Stimulated activated naive CD4-positive, alpha-beta T cell (primary cell): ENCODE data around the gene CACNA1F.
A peak's percentile ranks its signal among the peaks of the same experiment; 100 is the strongest.

Source experiments
- DNase-seq, 6 experiments: peaks; one replicate each; lab custom pipeline; 2025; lab: John Stamatoyannopoulos, UW

CACNA1F gene

DNA sequence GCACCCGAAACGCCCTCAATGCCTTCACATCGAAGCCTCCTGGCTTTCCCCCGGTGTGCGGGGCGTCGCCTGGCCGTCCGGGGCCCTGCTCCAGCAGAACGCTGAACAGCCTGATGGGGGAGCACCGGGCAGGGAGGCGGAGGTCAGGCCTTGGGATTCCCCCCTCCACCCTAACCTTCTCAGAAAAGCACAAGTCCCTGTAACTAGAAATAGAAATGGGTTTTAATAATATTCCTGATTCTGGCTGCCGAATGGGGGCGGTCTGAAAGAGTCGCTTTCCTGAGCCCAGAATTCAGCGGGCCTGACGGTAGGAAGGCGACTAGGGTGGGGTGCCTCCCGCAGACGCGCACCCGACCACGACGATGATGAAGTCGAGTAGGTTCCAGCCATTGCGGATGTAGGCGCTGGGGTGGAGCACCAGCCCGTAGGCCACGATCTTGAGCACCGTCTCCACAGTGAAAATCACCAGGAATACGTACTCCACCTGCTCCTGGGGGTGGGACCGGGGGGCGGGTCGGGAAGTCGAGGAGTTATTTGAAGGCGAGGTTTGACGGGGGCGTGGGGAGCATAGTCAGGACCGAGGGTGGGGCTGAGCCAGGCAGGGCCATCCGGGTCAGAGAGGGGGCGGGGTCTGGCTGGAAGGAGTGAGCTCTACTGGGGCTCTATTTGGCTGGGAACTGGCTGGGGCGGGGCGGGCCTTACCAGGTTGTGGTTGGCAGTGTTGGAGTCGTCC, 2.5 kb downstream of the CACNA1F start:
- peak; percentile 6 to 49 (median 38) for DNase-seq

DNA sequence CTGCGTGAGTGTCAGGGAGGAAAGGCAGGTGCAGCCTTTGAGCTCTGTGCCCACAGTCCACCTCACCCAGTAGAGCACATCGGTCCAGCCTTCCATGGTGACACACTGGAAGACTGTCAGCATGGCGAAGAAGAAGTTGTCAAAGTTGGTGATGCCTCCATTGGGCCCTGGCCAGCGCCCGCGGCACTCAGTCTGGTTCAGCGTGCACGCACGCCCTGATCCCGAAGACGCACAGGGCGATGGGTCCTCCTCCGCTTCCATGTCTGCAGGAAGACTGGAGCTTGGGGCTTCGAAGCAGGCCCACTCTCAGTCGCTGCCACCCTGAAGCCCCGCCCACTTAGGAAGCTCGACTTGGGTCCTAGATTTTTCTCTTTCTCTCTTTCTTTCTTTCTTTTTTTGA, 5.0 kb downstream of the CACNA1F start:
- DNase-seq: no peak

DNA sequence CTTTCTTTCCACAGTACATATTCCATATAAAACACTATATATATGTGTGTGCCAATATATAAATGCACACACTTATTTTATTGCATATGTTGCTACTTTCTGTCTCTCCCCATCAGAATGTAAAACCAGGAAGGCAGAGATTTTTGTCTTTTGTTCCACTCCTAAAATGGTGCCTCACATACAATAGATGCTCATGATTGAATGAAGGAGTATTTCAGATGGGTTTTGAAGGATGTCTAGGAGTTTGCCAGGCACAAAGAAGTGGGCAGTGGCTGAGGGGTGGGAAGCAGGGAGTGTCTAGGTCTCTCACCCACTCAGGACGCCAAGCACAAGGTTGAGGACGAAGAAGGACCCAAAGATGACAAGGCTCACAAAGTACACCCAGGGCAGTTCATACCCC, 5.4 kb downstream of the CACNA1F start:
- DNase-seq: no peak

DNA sequence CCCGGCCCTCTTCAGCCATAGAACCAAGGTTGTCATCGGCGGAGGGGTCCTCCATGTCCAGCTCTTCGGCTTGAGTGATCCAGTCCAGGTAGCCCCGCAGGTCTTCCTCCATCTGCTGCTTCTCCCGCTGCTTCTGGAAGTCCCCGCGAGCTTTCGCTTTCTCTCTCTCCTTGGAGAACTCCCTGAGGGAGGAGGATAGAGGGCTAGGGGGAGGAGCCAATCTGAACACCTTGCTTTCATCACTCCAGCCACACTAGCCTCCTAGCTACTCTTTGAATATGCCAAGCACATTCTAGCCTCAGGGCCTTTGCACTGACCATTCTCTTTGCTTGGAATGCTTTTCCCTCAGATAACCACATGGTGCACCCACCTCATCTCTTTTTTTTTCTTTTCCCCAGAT, 6.2 kb downstream of the CACNA1F start:
- DNase-seq: no peak

DNA sequence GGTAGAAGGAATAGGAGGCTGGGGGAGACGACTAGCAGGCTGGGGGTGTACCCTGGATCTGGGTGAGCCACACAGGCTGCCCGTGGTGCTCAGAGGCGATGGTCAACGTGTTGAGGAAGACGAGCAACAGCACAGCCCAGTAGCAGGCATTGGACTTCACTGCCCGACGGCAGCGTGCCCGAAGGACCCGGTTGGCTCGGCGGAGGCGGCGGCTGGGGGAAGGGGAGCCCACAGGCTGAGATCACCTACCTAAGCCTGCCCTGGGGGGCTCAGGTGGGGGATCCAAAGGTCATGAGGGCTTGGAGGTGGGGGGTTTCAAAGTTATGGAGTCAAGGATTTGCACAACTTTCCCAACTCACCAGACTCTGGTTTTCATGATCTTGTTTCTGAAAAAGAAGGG, 7.3 kb downstream of the CACNA1F start:
- no peak for DNase-seq

DNA sequence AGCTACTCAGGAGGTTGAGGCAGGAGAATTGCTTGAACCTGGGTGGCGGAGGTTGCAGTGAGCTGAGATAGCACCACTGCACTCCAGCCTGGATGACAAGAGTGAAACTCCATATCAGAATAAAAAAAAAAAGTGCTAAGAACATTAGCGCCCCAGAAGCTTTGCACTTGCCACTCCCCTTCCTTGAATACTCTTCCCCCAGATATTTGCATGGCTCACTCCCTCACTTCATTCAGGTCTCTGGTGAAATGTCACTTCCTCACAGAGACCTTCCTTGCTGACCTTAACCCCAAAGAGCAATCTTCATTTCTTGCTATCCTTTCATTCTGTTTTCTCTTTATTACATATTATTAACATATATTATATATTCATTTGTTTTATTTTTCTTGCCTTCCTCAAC, 11.3 kb downstream of the CACNA1F start:
- DNase-seq: no peak

DNA sequence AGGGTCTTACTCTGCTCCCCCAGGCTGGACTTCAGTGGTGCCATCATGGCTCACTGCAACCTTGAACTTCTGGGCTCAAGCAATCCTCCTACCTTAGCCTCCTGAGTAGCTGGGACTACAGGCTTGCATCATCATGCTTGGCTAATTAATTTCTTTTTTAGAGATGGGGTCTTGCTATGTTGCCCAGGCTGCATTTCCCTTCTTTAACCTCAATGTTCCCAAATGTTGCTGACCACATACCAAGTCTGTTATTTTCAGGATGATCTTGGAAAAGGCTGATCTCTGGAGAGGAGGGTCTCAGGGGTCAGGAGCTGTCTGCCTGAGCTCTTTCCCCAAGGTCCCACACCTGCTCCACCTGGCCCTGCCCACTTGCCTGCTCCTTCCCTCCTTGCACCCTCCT, 13.0 kb downstream of the CACNA1F start:
- DNase-seq: no peak

DNA sequence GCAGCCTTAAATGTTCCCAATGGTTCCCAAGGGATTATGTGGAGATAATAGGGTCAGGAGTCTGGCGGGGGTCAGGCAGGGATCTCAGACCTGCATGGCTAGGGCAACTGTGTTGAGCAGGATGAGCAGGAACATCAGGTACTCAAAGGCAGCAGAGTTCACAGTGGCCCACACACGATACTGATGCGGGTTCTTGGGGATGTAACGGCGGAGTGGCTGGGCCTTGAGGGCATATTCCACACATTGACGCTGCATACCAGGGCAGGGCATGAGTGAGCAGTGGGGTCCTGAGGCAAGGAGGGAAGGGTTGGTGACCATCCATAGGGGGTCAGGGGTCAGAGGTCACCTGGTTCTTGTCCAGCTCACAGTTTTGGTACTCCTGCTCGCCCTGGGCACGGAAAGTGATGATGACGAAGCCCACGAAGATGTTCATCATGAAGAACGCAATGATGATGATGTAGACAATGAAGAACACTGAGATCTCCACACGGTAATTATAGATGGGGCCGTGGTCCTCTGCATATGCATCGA, 18.1 kb downstream of the CACNA1F start:
- DNase-seq: no peak

DNA sequence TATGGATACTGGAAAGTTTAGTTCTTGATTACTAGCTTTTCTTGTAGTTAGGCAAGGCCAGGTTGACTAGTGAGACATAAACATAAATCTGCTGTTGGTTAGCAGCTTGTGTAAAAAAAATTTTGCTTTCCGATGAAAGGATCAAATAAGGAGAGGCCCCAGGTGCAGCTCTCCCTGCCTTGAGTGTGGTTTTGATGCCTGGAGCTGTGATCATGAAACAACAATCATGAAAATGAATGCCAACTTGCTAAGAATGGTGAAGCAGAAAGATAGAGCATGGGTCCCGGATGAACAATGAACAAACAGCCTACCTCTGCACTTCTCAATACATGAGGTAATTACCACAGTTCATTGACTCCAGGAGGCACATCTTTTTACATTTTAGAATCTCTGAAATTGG, 18.7 kb downstream of the CACNA1F start:
- no peak for DNase-seq

DNA sequence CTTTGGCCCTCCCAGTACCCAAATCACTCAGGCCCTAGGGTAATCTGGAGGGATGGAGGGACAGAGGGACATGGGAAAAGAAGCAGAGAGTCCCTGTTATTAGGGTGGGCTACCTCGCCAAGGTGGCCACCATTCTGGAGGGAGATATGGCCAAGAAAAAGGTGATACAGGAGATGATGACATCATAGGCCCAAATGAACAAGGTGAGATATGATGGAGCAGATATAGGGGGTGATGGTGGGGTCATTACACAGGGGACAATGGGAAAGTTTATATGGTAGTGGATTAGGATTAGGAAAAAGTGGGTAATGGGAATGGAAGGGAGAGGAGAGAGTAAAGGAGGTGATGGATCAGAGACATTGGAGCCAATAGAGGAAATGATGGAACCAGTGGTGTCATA, 20.3 kb downstream of the CACNA1F start:
- no peak for DNase-seq

DNA sequence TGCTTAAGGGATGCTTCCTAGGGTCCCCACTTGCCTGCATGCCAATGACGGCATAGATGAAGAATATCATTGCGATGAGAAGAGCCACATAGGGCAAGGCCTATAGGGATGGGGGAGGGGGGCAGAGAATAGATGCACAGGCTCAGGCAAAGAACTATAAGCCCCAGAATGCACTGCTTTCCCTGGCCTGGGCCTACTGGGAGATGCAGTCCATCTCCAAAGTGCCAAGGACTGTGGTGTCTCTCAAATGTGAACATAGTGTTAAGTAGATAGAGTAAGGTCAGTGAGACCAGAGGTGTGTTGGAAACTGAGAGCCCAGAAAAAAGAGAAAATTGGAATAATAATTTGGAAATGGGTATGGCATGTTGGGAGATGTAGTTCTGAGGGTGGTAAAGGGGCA, 20.9 kb downstream of the CACNA1F start:
- DNase-seq: no peak

DNA sequence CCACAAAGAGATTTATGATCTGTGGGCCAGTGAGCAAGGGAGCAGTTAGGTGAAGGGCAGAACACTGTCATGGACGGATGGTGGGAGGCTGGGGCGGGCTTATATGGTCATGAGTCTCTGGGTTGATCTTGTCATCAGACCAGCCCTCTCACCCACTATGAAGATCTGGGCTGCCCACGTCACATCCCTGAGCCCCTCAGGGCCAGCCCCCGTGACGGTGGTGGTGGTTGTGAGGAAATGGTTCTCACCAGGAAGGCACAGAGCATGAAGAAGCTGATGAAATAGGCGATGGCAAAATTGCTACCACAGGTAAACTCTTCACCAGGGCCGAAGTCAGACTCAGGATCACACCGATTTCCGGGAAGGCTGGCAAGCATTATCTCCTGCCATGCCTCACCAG, 22.1 kb downstream of the CACNA1F start:
- DNase-seq: no peak

DNA sequence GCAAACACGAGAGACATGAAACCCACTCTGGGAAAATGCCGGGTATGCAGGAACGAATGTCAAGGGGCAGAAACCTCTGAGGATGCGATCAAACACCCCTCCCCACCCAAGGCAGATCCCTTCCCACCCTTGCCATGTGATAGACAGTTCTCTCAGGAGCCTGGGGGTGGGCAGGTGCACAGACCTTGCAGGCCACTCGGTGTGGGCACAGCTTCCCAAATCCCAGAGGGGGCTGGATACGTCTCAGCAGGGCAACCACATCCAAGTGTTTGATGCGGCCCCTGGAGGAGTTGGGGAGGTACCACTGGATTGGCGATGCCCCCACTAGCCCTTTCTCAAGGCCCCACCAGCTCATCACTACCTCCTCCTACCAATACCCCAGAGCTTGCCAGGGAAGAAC, 22.7 kb downstream of the CACNA1F start:
- DNase-seq: no peak

DNA sequence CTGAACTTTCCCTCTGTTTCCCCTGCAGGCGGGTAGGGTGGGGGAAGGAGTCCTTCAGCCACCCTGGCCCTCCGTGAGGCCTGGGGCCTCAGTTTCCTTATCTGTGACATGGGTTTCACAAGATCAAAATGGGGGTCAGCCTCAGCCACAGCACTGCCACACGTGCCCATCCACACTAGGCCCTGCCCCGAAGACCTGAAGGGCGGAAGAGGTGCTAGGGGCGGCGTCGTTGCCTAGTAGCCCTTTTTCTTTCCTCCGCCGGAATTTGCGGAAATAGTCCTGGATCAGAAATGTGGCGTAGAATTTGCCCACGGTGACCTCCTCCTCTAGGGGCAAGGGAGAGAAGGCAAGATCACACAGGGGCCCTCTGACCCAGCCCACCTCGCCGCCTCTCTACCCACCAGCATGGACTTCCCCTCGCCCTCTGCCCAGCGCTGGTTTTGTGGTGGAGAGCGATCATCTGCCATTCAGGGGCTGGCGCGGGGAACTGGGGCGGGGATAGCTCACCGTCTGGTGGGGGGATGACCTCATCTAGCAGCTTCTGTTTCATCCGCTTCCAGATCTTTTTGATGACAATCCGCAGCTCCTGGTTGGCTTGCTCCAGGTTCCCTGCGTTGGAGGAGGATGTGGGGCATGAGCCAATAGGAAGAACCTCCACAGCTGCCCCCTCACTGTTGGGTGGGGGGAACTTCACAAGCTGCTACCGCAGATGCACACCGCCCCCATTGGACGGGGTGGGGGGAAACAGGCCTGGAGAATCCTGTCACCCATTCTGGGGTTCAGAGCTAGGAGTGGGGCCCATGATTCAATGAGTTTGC, 23.5 kb downstream of the CACNA1F start:
- DNase-seq: no peak

DNA sequence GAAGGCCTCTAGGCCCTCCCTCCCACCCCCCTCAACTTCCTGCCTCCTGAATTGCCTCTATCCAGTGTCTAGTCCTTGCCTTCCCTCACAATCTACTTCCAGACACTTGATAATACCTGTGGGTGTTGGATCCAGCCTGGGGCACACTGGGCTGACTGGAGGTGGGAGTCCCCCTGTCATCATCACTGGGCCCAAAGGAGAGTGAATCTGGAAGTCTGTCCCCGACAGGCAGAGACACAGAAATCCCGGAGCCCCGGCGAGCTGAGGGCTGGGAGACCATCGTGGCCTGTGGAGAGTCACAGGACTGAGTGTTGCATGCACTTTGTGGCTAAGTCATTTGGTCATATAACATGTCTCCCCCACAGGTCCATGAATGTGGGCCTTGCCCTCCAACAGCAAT, 24.7 kb downstream of the CACNA1F start:
- DNase-seq: no peak

DNA sequence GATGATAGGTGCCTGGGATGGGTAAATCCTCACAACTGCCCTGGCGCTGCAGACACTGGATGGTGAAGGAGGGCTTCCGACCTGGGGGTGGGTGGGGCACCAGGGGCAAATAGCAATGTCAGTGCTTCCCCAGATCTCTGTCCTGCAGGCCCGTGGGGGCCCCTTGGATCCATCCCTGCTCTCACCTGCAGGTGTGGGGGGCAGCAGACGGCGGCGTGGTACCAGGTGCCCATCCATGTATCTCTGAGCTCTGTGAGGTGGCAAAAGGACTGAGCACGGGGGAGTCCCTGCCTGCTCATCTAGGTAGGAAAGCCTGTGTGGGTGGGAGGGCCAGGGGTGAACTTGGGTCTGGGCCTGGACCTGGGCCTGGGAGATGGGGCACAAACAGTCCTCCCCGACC, 26.6 kb downstream of the CACNA1F start:
- no peak for DNase-seq

DNA sequence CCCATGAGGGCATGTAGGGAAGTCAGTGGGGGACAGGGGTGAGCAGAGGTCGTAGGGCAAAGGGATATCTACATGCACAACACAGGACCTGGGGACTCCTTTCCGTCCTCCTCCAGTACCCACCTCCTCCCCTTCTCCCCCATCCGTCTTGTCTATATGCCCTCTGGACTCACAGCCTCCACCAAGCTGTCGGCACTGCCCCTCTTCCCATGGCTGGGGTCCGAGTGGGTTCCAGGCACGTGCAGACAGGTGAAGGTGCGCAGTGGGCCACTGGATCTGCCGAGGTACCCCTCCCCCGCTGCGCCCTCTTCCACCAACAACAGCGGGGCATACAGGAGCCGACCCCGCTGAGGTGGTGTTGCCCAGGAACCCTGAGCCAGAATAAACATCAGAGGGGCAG, 27.7 kb downstream of the CACNA1F start:
- no peak for DNase-seq

DNA sequence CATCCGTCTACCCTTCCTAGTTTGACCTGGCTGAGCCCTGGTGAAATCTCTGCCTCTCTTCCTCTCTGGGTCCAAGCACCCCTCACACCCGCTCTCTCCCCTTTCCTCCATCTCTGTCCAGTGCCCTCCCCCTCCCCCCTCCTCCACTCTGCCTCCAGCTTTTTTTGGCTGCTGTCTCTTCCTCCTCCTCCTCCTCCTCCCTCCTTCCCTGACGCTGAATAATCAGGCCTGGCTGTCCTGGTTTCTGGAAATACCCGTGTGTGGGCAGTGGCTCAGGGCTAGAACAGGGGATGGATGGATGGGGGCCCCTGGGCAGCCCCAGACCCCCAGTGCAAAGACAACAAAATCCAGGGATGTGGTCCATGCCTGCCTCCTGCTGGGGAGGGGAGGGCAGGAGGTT, 28.4 kb downstream of the CACNA1F start:
- no peak for DNase-seq

DNA sequence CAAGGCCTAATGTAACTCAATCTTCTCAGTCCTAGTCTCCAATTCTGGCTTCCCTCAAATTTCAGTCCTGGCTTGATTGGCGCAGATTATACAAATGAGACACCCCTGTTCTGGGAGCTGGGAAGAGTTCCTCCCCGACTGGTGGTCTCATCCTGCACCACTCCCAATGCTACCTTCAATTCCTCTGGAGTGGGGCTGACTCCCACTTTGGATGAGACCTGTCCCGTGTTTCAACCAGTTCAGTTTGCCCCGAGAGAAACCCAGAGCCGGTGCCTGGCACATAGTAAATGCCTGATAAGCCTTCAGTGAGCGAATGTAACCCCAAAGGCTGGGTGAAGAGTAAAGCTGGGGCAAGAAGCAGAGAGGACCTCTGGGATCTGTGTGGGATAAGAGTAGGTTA, 29.1 kb downstream of the CACNA1F start:
- DNase-seq: no peak

DNA sequence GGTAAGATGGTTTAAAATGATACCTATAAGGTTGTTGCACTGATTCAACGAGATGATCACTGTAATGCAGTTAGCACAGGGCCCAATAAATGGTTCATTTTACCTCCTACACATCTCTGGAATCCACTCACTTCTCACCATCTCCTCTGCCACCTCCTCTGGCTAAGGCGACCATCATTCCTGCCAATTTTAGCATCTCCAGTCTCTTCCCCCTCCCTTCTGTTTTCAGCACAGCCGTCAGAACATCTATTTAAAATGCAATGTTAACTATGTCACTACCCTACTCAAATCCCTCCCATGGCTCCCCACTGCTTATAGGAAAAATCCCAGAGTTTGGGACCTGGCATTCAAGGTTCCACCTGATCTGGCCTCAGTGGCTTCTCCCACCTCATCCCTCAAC, 29.6 kb downstream of the CACNA1F start:
- no peak for DNase-seq

DNA sequence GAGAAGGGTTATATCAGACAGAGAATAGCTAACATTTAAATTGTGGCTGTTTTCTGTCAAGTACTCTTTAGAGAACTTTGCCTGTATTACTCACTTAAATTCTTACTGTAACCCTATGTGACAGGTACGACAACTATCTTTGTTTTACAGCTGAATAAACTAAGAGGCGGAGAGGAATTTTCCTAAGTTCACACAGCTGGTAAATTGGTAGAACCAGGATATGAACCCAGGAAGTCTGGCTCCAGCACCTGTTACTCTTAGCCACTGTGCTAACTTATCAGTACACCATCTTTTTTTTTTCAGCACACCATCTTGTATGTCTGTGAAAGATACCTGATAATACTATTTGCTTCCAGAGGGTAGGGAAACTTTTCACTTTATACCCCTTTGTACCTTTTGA, 31.1 kb downstream of the CACNA1F start:
- DNase-seq: no peak

DNA sequence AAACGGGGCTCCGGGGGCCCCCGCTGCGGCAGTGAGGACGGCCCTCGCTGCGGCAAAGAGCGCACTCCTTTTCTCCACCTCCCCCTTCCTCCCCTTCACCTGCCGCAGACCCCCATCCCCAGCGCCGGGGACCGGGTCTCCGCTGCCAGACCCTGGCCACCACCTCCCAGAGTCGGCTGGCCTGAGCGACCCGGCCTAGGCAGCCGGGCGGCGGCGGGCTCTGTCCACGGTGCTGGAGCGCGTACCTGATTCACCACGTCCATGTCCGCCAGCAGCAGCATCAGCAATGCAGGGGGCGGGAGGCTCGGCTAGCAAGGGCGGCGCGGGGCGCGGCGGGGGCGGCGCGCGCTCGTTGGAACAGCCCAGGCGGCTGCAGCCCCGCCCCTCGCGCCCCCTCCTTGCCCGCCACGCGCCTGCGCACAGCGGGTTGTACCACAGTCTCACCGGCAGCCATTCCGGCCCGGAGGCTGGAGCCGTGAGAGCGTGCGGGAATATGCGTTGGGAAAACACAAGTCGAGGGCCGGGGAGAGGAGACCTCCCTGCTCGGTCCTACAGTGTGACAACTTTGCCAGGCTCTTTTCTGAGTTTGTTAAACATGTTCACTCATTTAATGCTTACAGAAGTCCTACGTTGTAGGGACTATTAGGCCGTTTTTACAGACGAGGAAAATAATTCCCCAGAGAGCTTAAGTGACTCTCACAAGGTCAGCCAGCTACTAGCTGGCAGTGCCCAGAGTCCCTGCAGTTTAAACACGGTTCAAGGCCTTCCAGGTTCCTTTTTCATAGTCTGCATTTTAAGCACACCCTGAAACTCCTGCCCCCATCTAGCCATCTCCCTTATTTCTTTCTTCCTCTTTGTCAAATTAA, 33.0 kb downstream of the CACNA1F start, which contains the start of gene SYP:
SYP (minus strand) TSS at position 288 of the 866 bp plus-strand sequence; CDS start at position 281, 7 bp downstream.
- peak; percentile 77 to 88 (median 84) for DNase-seq

DNA sequence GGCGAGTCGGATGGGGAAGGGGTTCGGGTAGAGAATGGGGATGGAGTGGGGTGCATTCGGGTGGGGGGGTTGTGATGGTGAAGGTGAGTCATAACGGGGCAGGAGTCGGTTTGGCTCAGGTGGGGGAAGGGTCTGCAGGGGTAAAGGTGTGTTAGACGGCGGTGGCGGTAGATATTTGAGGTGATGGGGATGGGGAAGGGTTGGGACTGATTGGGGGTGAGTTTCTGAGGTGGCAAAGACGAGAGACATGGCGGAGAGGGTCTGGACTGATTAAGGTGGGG, 33.9 kb downstream of the CACNA1F start:
- no peak for DNase-seq
